Stimulated activated CD4-positive, alpha-beta T cell treated with anti-CD3 and anti-CD28 coated beads, Interleukin-4, amount 100 ng/mL, for 4 hours (primary cell): ENCODE data around the gene ANKRD44.
A peak's percentile ranks its signal among the peaks of the same experiment; 100 is the strongest.

Experiments used
- DNase-seq, 2 experiments: peaks; one replicate each; pipeline ENCODE4 v3.0.0-alpha.2; 2020

ANKRD44 gene

DNA sequence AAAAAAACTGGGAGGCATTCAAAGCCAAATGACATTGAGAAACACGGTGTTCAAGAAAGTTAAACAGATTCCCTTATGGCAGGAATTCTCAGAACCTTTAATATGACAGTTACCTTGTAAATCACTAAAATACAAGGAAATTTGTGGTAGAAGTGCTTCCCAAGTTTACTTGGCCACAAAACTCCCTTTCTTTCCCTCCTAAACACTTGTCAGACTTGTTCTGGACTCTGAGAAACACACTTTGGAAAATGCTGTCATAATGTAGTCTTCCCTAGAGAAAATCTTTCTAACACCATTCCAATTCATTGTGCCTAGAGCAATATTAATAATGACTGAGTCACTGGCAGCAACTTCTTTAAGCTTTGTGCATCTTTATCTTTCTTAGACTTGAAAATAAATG is 140.4 kb downstream of the ANKRD44 start:
- DNase-seq, result no peak

DNA sequence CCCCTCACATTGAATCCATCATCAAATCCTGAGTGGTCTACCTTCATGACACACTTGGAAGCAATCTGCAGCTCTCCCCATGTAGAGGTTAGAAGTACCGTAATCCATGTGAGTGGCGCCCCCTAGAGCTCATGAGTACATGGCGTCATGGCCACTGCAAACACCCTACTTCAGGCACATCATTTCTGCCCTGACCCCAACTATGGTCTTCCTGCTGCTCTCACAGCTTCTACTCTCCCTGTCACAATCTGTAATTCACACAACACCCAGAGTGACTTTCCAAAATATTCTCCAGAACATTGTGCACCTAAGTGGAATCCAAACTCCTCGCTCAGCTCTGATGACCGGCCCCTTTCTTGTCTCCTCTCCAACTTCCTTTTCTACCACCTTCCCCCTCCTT is 141.9 kb downstream of the ANKRD44 start:
- DNase-seq, result peak; percentile 59 to 64

DNA sequence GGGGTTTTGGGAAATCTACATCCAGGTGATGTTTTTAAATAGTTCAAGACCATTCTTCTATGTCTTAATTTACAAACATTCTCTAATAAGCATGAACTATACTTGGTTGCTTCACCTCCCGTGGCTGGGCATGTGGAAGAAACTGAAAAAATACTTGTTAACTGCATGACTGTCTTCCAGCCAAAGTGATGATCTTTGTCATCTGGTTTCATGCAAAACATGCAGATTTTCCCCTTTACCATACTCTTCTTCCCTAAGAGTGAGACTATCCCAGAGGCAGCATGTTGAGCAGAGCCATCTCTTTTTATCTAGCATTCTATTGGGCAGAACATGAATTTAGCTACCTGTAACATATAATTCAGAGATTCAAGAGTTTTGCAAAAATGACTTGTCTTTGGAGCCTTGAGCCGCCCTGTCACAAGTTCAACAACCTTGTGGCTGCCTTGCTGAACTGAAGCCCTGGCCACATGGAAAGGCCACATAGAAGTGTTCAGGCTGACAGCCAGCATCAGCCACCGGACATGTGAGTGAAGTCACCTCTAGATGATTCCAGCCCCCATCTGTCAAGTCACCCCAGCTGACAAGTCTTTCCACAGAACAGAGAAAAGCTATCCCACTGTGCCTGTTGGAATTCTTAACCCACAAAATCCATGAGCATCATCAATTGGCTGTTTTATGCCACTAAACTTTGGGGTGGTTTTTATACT is 142.8 kb downstream of the ANKRD44 start:
- DNase-seq, result no peak

DNA sequence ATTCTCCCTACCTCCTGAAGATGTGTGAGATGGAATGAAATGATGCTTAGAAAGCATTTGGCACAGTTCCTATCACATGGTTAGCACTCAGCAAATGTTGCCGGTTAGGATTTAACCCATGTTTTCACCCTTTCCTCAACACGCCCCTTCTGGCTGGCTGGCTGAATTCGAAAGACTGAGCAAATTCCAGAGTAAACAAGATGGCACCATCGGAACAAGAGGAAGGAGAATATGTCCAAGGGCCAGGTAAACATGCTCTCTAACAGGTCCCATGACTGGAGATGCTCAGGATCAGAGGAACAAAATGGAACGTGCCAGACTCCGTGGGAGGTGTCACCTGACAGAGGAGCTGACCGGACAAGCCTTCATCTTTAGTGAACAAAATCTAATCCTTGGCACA is 145.6 kb downstream of the ANKRD44 start:
- DNase-seq, result no peak

DNA sequence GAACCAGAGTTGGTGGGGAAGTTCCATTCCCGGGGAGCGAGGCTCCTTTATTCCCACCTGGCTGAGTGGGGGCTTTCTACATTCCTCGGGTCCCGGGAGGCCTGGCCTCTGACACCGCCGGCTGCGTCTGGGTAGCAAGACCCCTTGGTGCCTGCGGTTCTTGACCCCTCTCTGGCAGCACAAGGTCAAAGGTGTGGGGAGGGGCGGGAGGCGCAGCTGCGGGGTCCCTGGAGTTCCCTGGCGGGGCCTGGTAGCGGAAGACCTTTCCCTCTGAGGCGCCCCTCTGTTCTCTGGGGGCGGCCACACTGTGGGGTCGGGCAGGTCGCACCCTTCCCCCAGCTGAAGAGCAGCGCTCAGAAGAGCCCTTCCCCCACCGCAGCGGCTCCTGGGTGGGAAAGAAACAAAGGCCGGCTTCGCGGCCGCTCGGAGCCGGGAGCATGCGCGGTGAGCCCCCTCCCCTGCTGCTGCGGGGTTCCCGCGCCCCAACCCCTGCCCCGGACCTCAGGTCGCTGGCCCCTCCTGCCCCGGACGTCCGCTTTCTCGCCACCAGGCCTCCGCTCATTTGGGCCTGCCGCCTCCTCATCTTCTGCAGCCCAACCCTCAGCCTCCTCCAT is 146.3 kb downstream of the ANKRD44 start:
- DNase-seq, result no peak

DNA sequence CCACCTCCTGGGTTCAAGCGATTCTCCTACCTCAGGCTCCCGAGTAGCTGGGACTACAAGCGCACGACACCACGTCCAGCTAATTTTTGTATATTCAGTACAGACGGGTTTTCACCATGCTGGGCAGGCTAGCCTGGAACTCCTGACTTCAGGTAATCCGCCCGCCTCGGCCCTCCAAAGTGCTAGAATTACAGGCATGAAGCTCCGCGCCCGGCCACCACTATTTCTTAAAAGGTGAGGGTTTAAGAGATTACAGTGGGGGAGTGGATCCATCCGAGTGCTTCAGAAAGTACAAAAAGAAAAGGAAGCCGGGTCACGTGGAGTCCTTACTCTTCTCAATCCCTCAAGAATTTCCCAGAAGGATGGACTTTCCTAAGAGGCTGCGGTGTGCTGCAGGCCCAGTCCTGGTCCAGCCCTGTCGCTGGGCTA is 146.9 kb downstream of the ANKRD44 start:
- no peak for DNase-seq

DNA sequence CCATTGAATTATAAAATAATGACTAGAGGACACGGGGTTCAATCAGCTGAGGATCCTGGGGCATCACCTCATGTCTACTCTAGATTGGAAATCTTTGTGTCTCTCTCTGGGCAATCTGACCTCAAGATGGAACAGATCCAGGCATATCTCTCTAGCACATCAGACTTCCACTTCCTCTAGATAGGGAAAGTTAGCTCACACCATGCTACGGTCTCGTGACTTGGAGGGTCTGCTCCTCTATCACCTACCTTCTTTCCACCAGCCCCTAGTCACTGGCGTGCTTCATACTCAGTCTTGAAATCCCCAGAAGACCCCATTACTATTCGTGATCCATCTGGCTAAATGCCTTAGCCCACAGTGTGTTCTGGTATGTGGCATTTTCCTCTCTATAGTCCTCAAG is 148.8 kb downstream of the ANKRD44 start:
- no peak for DNase-seq

DNA sequence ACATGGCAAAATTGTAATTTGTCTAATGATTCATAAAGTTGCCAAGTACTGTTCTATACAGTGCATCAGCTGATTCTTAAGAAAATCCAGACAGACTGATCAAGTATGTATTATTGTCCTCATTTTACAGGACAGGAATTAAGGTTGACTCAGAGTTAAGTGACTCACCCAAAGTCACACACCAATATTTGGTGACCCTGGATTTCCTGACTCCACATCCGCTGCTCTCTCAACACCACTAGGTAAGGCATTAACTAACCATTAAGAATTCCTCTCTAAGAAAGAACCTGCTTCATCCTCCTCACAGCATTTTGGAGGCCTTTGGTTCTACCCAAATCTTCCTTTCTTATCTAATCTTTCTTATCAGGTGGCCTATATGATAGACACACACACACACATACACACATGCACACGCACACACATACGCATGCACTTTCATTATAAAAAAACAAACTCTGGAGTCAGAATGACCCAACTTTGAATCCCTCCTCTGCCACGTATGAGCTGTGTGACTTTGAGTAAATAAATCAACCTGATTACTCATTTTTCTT is 150.8 kb downstream of the ANKRD44 start:
- DNase-seq, result peak in 1 of 2 experiments; percentile 38

DNA sequence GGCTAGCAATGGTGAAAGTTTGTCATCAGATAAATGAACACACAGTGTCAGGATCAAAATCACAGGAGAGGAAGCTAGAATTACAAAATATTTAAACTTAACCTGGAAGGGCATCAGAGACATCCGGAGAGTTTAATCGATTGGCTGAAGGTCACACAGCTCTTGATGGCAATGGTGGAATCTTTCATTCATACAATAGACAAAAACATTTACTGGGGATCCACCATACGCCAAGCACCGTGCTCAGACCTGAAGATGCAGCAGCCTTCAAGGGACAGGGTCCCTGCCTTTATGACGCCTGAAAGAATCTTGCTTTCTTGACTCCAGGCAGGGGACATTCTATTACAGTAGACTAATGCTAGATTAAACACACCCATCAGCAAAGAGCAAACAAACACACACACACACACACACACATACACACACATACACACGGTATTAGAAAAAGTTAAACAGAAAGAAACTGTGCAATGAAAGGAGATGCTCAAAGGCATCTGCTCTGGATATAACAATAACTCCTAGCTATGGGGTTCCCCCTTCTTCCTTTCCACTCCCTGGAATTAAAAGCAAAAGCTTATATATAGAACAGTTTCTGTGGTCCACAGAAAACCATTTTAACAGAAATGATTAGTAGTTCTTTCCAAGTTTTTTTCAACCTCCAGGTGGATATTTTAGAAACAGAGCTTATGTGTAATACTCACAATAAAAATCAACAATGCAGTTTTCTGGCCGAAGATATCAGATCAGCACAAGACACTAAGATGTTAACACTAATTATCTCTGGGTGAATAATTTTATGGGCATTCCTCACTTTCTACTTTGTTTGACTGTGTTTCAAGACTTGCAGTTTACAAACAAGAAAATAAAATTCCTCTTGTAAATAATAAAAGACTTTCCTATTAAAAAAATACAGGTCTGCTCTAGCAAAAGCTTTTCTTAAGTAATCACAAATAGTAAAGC is 151.7 kb downstream of the ANKRD44 start:
- no peak for DNase-seq

DNA sequence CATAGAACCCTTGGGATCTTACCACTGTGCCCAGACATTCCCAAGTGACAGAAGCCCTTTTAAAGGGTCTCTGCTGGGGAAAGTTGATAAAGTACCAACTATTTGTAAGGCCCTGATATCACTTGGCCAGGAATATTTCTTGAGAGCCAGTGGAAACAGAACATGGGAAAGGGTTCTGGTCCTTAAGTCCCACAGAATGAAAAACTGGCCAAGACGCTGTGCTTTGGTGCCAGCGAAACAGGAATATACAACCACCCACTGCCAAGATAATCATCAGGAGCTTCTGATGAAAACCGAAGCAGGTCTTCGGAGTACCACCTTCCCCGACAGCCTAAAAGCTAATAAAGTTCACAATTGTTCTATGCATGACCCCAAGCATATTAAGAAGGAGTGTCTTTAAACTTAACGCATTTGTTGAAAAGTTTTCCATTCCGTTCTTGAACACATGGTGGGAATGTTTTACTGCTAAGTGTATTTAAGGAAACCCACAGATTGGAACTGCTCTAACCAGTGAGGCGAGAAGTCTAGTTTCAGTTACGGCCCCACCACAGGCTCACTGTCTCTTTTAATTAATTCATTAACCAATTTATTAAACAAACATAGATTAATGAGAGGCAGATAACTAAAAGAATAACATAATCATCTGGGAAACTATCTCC is 152.6 kb downstream of the ANKRD44 start:
- DNase-seq, result no peak

DNA sequence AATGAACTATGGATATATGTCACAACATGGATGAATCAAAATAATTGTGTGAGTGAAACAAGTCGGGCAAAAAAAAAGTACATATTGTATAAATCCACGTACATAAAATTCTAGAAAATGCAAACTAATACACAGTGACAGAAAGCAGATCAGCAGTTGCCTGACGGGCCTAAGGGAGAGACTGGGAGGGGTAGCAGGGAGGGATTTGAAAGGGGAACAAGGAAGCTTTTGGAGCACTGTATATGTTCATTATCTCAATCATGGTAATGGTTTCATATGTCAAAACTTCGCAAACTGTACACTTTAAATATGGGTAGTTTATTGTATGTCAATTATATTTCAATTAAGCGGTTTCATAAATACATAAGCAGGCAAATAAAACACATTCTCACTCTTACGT is 153.8 kb downstream of the ANKRD44 start:
- DNase-seq, result no peak

DNA sequence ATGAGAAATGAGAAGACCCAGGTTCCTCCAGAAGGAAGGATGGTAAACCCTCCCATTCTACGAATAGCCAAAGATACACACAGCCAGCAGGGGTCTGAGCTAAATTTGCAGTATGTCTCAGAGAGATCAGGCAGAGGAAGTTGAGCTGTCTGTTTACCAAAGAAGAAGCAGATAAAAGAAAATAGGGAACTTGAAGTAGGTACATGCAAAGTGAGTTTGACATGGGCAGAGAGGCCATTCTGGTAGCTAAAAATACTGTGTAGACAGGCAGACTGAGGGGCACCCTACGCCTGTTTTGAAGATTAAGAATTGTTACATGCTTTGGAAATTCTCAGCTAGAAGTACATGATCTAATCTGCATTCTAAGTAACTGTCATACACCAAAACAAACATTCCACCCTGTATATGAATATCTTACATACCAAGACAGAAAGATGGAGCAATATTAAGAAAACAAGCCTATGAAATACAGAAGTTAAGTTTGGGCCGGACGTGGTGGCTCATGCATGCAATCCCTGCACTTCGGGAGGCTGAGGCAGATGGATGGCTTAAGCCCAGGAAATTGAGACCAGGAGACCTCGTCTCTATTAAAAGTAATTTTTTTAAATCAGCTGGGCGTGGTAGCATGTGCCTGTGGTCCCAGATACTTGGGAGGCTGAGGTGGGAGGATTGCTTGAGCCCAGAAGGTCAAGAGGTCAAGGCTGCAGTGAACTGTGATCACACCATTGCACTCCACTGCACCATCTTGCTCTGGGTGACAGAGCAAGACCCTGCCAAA is 157.9 kb downstream of the ANKRD44 start:
- DNase-seq, result no peak

DNA sequence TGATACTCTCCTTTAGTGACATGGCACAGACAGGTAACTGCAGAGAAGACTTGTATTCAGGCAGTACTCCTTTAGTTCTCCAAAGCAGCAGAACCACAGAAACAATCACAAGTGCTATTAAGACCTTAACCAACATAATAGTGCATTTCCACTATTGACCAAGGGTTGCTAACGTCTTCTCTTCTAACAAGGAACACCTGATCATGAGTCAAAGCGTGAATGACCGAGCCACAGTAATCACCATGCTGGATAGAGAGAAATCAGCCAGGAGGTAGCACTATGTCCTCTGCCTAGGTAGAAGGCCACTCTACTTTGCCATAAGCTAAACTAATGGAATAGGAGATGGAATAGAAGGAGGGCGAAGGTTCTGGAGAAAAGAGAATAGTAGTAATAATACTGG is 161.0 kb downstream of the ANKRD44 start:
- DNase-seq, result no peak

DNA sequence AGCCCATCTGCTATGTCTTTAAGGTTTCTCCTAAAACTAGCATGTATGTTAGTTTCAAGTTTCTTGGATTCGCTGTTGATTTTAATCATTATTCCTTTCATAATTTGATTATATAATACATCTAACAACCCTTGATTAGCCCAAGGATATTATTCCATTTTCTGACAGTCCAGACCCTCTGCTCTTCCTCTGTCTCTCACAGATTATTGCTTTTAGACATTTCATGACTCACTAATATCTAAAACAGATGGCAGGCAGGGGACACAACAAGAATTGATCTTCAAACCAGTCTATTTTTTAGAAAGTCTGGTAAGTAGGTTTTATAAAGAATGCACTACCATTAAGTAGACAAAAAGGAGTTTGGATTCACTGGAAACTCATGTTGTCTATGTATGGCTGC is 162.2 kb downstream of the ANKRD44 start:
- no peak for DNase-seq

DNA sequence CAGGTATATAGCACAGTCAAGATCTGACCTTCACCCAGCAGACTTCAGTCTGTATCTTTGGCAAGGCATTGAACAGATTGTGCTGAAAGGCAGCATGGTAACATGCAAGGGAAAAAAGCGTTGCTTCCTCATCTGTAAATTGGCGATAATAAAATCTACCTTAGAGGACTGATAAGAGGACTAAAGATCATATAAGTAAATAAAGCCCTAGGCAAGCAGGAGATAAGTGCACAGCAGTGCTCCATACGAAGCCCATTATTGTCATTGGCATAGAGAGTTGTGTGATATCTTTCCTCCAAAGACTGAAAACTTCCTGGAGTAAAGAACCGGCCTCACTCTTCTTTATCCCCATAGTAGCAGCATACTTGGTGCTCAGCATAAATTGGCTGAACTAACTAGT is 162.6 kb downstream of the ANKRD44 start:
- no peak for DNase-seq

DNA sequence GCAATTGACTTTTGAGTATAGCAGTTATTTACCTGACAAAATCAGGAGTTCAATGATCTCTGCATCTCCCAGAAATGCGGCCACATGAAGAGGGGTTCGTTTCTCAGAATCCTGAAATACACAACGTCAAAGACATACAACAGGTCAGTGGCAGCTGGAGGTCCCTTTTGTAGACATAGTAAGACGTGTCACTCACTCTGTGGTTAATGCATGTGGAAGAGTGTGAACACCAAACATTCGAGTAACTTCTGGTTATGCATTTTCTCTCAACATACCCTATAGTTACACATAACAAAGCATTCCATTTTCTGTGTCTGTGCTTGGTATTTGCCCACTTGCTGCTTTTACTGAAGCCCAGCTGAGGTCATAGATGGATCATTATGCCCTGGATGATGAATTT is 163.6 kb downstream of the ANKRD44 start:
- DNase-seq, result no peak

DNA sequence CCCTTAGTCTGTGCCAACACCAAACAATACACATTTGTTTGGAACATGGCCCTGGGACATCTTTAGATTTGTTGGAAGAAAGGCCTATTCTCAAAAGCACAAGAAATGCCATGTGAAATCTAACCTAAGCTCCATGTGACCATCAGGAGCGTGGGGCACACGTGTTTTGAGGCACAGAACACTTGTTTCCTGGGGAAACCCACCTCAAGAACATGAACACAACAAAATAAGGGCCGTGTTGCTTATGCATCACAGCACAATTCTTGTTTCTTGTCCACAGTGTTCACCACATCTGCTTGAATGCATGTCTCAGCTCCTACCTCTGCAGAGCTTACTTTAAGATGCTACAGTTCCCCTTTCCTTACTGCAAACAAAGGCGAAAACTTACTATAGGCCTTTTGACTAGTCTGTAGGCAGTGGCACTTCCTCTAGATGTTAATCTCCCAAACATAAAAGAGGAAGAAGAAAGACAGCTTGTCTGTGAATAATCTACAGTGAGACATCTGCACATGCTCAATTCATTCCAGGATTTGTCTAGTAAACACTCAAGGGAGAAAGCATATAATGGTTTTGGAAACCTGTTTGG is 165.0 kb downstream of the ANKRD44 start:
- no peak for DNase-seq

DNA sequence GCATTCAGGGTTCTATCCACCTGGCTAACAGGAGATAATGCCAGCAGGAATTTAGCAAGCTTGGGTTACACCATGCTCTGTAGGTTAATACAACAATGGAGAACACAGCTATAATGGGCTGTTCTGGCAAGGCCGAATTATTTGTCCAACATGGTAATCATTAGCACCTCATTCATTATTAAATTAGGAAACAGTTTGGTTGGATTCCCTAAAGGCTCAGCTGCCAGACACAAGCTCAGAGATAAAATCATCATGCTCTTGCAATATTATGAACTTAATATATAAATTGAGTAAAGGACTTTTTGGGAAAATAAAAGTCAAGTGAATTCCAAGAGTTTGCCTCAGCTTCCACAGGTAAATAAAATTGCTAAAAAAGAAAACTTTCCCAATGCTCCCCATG is 166.4 kb downstream of the ANKRD44 start:
- no peak for DNase-seq

DNA sequence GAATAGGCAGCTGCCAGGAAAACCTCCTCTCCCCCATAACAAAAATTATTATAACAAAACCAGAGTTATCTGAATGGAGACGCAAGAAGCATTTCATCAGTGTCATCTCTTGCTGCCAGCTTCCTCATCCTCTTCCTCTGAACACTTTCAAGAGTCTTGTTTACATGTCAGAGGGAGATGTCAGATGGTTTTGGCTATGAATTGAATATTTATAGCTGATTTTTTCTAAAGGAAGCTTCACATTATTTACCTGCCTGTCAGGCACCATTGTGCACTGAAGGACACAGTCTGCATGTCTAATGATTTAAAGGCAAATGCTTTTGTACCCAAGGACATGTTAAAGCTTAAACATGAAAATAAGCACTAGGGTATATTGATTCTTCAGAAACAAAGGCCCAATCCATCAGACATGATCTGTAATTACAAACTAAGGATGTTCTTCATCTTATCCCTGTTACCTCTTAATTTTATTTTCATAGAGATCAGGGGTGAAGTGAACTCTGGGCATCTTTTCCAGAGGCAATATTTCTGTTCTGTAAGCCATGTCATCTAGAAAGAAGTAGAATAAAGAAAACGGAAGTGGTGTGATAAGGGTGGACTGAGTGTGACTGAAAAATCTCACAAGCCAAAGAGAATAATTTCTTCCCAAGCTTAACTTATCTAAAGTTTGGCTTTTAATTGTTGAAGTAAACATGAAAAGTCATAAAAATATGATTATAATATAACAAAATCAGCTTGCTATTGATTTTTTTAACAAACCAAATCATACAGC is 168.7 kb downstream of the ANKRD44 start:
- no peak for DNase-seq

DNA sequence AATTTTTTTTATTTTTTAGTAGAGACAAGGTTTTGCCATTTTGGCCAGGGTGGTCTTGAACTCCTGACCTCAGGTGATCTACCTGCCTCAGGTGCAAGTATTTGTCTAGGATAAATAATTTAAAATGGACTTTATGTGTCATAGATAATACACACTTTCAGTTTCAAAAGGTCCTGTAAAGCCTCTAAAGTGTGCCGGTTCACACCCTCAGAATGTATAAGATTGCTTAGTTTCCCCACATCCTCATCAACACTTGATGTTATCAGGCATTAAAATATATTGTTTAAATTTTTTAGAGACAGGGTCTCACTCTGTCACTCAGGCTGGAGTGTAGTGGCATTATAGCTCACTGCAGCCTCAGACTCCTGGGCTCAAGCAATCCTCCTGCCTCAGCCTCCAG is 170.5 kb downstream of the ANKRD44 start:
- DNase-seq, result no peak

DNA sequence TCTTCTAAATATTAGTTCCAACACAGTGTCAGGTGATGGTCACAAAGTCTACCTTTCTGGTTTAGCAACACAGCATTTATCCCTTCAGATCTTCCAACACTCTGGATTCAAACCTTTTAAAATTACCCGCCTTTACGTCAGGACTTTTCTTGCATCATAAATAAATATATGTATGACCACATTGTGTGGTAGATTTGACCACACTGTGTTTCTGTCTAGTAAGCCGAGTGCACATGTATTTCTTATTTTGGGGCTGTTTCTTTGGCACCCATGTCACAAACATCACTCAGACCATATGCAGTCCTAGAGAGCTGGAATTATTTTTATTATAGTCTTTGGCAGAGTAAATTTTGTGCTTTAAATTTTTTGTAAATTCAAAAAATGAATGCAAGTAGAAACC is 172.1 kb downstream of the ANKRD44 start:
- DNase-seq, result no peak
